ENCODE results near the gene VPS45.

VPS45 gene, protein sequence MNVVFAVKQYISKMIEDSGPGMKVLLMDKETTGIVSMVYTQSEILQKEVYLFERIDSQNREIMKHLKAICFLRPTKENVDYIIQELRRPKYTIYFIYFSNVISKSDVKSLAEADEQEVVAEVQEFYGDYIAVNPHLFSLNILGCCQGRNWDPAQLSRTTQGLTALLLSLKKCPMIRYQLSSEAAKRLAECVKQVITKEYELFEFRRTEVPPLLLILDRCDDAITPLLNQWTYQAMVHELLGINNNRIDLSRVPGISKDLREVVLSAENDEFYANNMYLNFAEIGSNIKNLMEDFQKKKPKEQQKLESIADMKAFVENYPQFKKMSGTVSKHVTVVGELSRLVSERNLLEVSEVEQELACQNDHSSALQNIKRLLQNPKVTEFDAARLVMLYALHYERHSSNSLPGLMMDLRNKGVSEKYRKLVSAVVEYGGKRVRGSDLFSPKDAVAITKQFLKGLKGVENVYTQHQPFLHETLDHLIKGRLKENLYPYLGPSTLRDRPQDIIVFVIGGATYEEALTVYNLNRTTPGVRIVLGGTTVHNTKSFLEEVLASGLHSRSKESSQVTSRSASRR

DNA sequence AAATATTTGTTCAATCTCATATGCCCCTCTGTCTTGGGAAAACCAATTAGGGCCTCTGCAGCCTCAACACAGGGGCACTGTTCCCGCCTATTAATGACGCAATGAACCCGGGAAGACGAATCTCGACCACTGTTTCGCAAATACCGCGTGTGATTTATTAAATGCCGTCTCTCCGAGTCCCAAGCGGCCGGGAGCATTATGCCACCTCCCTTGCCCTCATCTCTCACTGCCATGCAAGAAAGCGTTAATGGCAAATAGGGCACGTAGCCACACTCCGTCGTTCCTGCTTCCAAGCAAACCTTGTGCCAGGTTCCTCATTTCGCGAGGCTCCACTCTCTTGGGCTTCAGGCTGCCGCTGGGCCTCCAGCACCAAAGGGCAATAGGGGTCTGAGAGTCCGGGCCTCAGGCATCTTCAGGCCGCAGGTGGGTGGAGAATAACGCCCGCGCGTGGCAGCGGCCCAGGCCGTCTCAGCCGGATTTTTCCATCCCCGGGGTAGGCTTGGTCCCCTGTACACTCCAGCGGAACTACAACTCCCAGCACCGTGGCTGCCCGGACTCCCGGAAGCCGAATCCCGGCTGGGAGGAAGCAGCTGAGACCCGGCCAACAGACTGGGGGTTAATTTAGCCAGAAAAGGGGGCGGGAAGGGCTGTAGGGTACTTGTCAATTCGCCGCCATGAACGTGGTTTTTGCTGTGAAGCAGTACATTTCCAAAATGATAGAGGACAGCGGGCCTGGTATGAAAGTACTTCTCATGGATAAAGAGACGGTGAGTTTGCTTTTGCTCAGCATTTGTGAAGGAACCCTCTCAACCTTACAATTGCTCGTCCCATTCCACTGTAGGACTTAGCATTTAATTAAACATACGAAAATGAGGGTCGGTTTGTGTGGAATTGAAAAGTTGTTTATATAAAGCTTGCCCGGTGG lies at the start of gene VPS45:
Gene VPS45, plus strand, starts transcription at position 593 of the 925 bp plus-strand sequence. Its CDS starts 82 bp downstream, at position 675.
- peak; percentile 98 for ATAC-seq
- TF ChIP-seq ZFP3 (CRISPR knock-in tag; IDR thresholded peaks at IDR 0.05) (no peak), RARB (CRISPR knock-in tag; IDR thresholded peaks at IDR 0.05) (0 out of 2 replicates have a peak, but pooled peaks have one; percentile 59)

DNA sequence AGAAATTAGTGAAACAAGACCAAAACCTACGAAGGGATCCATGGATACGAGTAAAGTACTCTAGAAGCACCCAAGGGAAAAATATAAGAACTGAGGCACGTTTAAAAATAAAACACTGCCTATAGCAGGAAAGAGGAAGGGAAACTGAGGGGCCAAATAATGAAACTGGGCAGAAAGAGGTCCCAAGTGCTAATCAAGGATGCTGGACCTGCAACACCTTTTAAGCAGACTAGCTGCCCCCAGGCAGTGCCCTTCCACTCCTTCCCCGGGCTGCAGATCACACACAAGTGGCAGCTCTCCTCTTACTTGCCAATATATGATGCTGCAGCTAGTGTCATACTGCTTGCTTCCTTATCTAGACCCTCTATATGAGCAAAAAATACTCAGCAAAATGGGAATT lies 49.4 kb upstream of the VPS45 start:
- no peak for ATAC-seq
- no peak for TF ChIP-seq BACH2 (CRISPR knock-in tag; IDR thresholded peaks at IDR 0.05; ENCODE audit: borderline replicate concordance)
- TF ChIP-seq ZNF8 (CRISPR knock-in tag; IDR thresholded peaks at IDR 0.05) = no peak
- TF ChIP-seq, protein P1, sequence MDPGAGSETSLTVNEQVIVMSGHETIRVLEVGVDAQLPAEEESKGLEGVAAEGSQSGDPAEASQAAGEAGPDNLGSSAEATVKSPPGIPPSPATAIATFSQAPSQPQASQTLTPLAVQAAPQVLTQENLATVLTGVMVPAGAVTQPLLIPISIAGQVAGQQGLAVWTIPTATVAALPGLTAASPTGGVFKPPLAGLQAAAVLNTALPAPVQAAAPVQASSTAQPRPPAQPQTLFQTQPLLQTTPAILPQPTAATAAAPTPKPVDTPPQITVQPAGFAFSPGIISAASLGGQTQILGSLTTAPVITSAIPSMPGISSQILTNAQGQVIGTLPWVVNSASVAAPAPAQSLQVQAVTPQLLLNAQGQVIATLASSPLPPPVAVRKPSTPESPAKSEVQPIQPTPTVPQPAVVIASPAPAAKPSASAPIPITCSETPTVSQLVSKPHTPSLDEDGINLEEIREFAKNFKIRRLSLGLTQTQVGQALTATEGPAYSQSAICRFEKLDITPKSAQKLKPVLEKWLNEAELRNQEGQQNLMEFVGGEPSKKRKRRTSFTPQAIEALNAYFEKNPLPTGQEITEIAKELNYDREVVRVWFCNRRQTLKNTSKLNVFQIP (CRISPR knock-in tag; IDR thresholded peaks at IDR 0.05; ENCODE audit: borderline replicate concordance, low read depth) = no peak
- TF ChIP-seq, protein P2, sequence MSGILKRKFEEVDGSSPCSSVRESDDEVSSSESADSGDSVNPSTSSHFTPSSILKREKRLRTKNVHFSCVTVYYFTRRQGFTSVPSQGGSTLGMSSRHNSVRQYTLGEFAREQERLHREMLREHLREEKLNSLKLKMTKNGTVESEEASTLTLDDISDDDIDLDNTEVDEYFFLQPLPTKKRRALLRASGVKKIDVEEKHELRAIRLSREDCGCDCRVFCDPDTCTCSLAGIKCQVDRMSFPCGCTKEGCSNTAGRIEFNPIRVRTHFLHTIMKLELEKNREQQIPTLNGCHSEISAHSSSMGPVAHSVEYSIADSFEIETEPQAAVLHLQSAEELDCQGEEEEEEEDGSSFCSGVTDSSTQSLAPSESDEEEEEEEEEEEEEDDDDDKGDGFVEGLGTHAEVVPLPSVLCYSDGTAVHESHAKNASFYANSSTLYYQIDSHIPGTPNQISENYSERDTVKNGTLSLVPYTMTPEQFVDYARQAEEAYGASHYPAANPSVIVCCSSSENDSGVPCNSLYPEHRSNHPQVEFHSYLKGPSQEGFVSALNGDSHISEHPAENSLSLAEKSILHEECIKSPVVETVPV (CRISPR knock-in tag; IDR thresholded peaks at IDR 0.05) = no peak
- TF ChIP-seq TOX (CRISPR knock-in tag; IDR thresholded peaks at IDR 0.05; ENCODE audit: borderline replicate concordance) = no peak
- TF ChIP-seq CSDC2 (CRISPR knock-in tag; IDR thresholded peaks at IDR 0.05) = no peak
- TF ChIP-seq GLIS3 (CRISPR knock-in tag; IDR thresholded peaks at IDR 0.05) = no peak
- TF ChIP-seq, protein P3, sequence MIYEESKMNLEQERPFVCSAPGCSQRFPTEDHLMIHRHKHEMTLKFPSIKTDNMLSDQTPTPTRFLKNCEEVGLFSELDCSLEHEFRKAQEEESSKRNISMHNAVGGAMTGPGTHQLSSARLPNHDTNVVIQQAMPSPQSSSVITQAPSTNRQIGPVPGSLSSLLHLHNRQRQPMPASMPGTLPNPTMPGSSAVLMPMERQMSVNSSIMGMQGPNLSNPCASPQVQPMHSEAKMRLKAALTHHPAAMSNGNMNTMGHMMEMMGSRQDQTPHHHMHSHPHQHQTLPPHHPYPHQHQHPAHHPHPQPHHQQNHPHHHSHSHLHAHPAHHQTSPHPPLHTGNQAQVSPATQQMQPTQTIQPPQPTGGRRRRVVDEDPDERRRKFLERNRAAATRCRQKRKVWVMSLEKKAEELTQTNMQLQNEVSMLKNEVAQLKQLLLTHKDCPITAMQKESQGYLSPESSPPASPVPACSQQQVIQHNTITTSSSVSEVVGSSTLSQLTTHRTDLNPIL (CRISPR knock-in tag; IDR thresholded peaks at IDR 0.05; ENCODE audit: low read depth) = no peak
- no peak for TF ChIP-seq ESRRG (CRISPR knock-in tag; IDR thresholded peaks at IDR 0.05)
- no peak for TF ChIP-seq SNAI2 (CRISPR knock-in tag; IDR thresholded peaks at IDR 0.05)
- TF ChIP-seq ZFP30 (CRISPR knock-in tag; IDR thresholded peaks at IDR 0.05) = no peak
- no peak for TF ChIP-seq PATZ1 (CRISPR knock-in tag; IDR thresholded peaks at IDR 0.05; ENCODE audit: borderline replicate concordance)
- no peak for TF ChIP-seq ZC3H10 (CRISPR knock-in tag; IDR thresholded peaks at IDR 0.05)
- TF ChIP-seq ARNTL (CRISPR knock-in tag; IDR thresholded peaks at IDR 0.05; ENCODE audit: borderline replicate concordance, low read depth) = no peak
- no peak for TF ChIP-seq OSR1 (CRISPR knock-in tag; IDR thresholded peaks at IDR 0.05)
- no peak for TF ChIP-seq ZFP3 (CRISPR knock-in tag; IDR thresholded peaks at IDR 0.05)
- TF ChIP-seq, protein P4, sequence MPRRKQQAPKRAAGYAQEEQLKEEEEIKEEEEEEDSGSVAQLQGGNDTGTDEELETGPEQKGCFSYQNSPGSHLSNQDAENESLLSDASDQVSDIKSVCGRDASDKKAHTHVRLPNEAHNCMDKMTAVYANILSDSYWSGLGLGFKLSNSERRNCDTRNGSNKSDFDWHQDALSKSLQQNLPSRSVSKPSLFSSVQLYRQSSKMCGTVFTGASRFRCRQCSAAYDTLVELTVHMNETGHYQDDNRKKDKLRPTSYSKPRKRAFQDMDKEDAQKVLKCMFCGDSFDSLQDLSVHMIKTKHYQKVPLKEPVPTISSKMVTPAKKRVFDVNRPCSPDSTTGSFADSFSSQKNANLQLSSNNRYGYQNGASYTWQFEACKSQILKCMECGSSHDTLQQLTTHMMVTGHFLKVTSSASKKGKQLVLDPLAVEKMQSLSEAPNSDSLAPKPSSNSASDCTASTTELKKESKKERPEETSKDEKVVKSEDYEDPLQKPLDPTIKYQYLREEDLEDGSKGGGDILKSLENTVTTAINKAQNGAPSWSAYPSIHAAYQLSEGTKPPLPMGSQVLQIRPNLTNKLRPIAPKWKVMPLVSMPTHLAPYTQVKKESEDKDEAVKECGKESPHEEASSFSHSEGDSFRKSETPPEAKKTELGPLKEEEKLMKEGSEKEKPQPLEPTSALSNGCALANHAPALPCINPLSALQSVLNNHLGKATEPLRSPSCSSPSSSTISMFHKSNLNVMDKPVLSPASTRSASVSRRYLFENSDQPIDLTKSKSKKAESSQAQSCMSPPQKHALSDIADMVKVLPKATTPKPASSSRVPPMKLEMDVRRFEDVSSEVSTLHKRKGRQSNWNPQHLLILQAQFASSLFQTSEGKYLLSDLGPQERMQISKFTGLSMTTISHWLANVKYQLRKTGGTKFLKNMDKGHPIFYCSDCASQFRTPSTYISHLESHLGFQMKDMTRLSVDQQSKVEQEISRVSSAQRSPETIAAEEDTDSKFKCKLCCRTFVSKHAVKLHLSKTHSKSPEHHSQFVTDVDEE (CRISPR knock-in tag; IDR thresholded peaks at IDR 0.05) = no peak

Data from SK-N-SH treated with all-trans-retinoic acid at 6 μM for 48 hours (cell line).